ENCODE measurements around the gene NELFCD.

The NELFCD gene

GRCh38 chr20:59002874-59003399 is 21.9 kb downstream of the NELFCD start:
- Histone ChIP-seq H3K9me3 (ENCODE audit: control insufficient read depth, insufficient read depth, low read depth, low read length) (no peaks in the 10 kb centered on the region), H3K36me3 (ENCODE audit: control insufficient read depth in 2 of 2, insufficient read depth in 1 of 2, low read length in 2 of 2) (peaks cover 0 to 20% of the 10 kb centered on the region in 2 experiments; a peak in 2 of 3 replicates), H3K4me3 (ENCODE audit: low read depth, low read length) (no peak overlapping the region), H3K4me1 (ENCODE audit: control insufficient read depth, insufficient read depth, low read length) (peaks cover 5% of the 10 kb centered on the region; the same call in 1 of the 2 replicates), H3K27ac (ENCODE audit: extremely low read depth, low read depth, low read length) (no peak overlapping the region)
- CTCF ChIA-PET: interaction anchor here (0.7 kb wide), 1 partner anchor 424 kb away, joined by 3 read pairs; no protein-coding TSS in a partner anchor
- TF ChIP-seq EGR2 (tag by site-specific recombination; IDR thresholded peaks at IDR 0.05; ENCODE audit: low read depth) (0 out of 2 replicates have a peak, but pooled peaks have one; percentile 38), ZNF670 (tag by site-specific recombination; IDR thresholded peaks at IDR 0.05; ENCODE audit: low read depth) (no peak), ZNF629 (tag by site-specific recombination; IDR thresholded peaks at IDR 0.05) (no peak), KLF9 (tag by site-specific recombination; IDR thresholded peaks at IDR 0.05; ENCODE audit: low read depth) (no peak), ZNF777 (tag by site-specific recombination; IDR thresholded peaks at IDR 0.05; ENCODE audit: borderline replicate concordance) (no peak), ZNF140 (tag by site-specific recombination; IDR thresholded peaks at IDR 0.05) (no peak)
- POLR2A ChIA-PET: no interaction called here

- CTCF ChIA-PET: no interaction called here
- TF ChIP-seq TSHZ1 (tag by site-specific recombination; IDR thresholded peaks at IDR 0.05; ENCODE audit: borderline replicate concordance) (no peak), ZNF140 (tag by site-specific recombination; IDR thresholded peaks at IDR 0.05) (no peak), BCL6B (tag by site-specific recombination; IDR thresholded peaks at IDR 0.05) (no peak), ZNF529 (tag by site-specific recombination; IDR thresholded peaks at IDR 0.05; ENCODE audit: insufficient replicate concordance) (no peak), ZBTB7A (tag by site-specific recombination; IDR thresholded peaks at IDR 0.05; ENCODE audit: low read depth) (no peak), EGR2 (tag by site-specific recombination; IDR thresholded peaks at IDR 0.05; ENCODE audit: low read depth) (peak; percentile 84), ZNF404 (tag by site-specific recombination; IDR thresholded peaks at IDR 0.05) (no peak), ZNF121 (tag by site-specific recombination; IDR thresholded peaks at IDR 0.05) (no peak), PATZ1 (tag by site-specific recombination; IDR thresholded peaks at IDR 0.05) (no peak), ZBTB10 (tag by site-specific recombination; IDR thresholded peaks at IDR 0.05) (no peak), ZFHX2 (tag by site-specific recombination; conservative IDR thresholded peaks at IDR 0.05) (peak; percentile 54), AEBP2 (tag by site-specific recombination; IDR thresholded peaks at IDR 0.05; ENCODE audit: borderline replicate concordance) (no peak), ZSCAN18 (tag by site-specific recombination; IDR thresholded peaks at IDR 0.05) (no peak)
- POLR2A ChIA-PET: no interaction called here
These were observed 22.9 kb downstream of the NELFCD start for GRCh38 chr20:59003836-59004492.

More at GRCh38 chr20:59003836-59004492, 22.9 kb downstream of the NELFCD start:
- no peak overlapping the region for H3K27ac ChIP-seq (ENCODE audit: extremely low read depth, low read depth, low read length)
- no peak overlapping the region for H3K4me3 ChIP-seq (ENCODE audit: low read depth, low read length)
- H3K9me3 ChIP-seq (ENCODE audit: control insufficient read depth, insufficient read depth, low read depth, low read length): no peaks in the 10 kb centered on the region
- H3K4me1 ChIP-seq (ENCODE audit: control insufficient read depth, insufficient read depth, low read length): peaks cover 5% of the 10 kb centered on the region; the same call in 1 of the 2 replicates
- H3K36me3 ChIP-seq (ENCODE audit: control insufficient read depth in 2 of 2, insufficient read depth in 1 of 2, low read length in 2 of 2): peaks cover 0 to 20% of the 10 kb centered on the region in 2 experiments; a peak in 2 of 3 replicates

All from HEK293 (cell line).